PFSK-1 (cell line): Measurements from ENCODE around the gene DOCK1.

ENCODE experiments used
- FOXP2 ChIP-seq: optimal IDR thresholded peaks from 2 replicates; pipeline ENCODE3; 2011; ENCODE audit warnings: borderline replicate concordance, control low read depth, inconsistent platforms; ENCODE audit not compliant: insufficient read depth; ENCODE audit errors: extremely low read length, extremely low read depth
- POLR2AphosphoS5 ChIP-seq: IDR thresholded peaks from 2 replicates; pipeline ENCODE4 v1.6.1; 2012; ENCODE audit warnings: low read depth, mild to moderate bottlenecking, control low read depth, low read length, moderate library complexity
- SIN3A ChIP-seq: IDR thresholded peaks from 2 replicates; pipeline ENCODE4 v1.6.1; 2012; ENCODE audit warnings: mild to moderate bottlenecking, low read length, moderate library complexity, borderline replicate concordance; ENCODE audit not compliant: insufficient read depth
- TAF1 ChIP-seq: IDR thresholded peaks from 2 replicates; pipeline ENCODE4 v1.6.1; 2012; ENCODE audit warnings: low read length, control low read depth, borderline replicate concordance; ENCODE audit not compliant: insufficient read depth
- TF ChIP-seq, protein P1 (sequence below), 2 experiments: IDR thresholded peaks; 2 replicates each; pipeline versions ENCODE4 v1.6.1 to v1.8.0; 2011 to 2012; ENCODE audit warnings: low read depth in 2 of 2, low read length in 2 of 2, control low read depth in 1 of 2, inconsistent platforms in 1 of 2, mild to moderate bottlenecking in 1 of 2, moderate library complexity in 1 of 2; ENCODE audit not compliant: insufficient read depth in 1 of 2

Gene DOCK1

DNA sequence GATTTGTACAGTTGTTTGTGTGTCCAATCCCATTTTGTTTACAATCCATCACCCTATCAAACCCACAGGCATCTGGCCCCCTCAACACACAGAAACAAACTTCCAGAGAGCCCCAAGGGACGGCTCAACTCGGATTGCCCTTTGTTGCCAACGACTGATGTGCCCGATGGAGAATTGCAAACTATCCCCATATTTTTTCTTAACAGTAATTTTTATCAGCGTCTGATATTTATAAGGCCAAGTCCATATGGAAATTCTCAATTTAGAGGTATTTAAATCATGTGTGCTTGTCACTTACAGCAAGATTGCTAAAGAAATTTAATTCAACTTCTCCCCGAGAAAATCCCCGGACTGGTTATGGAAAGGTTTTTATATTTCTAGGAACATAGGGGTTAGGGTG is 530.0 kb downstream of the DOCK1 start:
- TF ChIP-seq, protein P1, sequence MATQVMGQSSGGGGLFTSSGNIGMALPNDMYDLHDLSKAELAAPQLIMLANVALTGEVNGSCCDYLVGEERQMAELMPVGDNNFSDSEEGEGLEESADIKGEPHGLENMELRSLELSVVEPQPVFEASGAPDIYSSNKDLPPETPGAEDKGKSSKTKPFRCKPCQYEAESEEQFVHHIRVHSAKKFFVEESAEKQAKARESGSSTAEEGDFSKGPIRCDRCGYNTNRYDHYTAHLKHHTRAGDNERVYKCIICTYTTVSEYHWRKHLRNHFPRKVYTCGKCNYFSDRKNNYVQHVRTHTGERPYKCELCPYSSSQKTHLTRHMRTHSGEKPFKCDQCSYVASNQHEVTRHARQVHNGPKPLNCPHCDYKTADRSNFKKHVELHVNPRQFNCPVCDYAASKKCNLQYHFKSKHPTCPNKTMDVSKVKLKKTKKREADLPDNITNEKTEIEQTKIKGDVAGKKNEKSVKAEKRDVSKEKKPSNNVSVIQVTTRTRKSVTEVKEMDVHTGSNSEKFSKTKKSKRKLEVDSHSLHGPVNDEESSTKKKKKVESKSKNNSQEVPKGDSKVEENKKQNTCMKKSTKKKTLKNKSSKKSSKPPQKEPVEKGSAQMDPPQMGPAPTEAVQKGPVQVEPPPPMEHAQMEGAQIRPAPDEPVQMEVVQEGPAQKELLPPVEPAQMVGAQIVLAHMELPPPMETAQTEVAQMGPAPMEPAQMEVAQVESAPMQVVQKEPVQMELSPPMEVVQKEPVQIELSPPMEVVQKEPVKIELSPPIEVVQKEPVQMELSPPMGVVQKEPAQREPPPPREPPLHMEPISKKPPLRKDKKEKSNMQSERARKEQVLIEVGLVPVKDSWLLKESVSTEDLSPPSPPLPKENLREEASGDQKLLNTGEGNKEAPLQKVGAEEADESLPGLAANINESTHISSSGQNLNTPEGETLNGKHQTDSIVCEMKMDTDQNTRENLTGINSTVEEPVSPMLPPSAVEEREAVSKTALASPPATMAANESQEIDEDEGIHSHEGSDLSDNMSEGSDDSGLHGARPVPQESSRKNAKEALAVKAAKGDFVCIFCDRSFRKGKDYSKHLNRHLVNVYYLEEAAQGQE (IDR thresholded peaks at IDR 0.05; ENCODE audit: insufficient read depth in 1 of 2, low read depth in 2 of 2, low read length in 2 of 2), result no peak
- no peak for TF ChIP-seq FOXP2
- TF ChIP-seq SIN3A, result no peak
- no peak for TF ChIP-seq TAF1

DNA sequence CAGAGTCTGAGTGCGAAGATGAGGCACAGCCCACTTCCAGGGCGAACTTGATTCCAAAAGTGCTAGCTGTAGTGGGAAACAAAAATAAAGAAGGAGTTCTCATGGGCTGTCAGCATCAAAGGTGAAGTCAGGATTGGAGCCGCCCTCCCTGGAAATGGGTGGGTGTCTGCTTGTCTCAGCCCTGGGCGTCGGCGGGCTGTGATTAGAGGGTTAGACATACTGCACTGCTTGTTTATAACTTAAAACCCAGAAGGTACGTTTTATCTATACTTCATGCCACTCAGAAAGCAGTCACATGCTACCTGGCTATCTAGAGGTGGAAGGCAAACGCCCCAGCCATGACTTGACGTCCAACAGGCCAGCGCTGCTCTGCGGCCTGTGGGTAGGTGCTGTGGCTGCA is 535.1 kb downstream of the DOCK1 start:
- TF ChIP-seq POLR2AphosphoS5 (no peak), TAF1 (no peak), FOXP2 (no peak), SIN3A (no peak)
- TF ChIP-seq, protein P1 (IDR thresholded peaks at IDR 0.05; ENCODE audit: insufficient read depth in 1 of 2, low read depth in 2 of 2, low read length in 2 of 2), result no peak

- TF ChIP-seq, protein P1 (IDR thresholded peaks at IDR 0.05; ENCODE audit: insufficient read depth in 1 of 2, low read depth in 2 of 2, low read length in 2 of 2), result no peak
- TF ChIP-seq FOXP2, result no peak
- TF ChIP-seq TAF1, result no peak
- no peak for TF ChIP-seq POLR2AphosphoS5
- no peak for TF ChIP-seq SIN3A
Measured at GRCh38 chr10:127441350-127442219, 536.4 kb downstream of the DOCK1 start.

DNA sequence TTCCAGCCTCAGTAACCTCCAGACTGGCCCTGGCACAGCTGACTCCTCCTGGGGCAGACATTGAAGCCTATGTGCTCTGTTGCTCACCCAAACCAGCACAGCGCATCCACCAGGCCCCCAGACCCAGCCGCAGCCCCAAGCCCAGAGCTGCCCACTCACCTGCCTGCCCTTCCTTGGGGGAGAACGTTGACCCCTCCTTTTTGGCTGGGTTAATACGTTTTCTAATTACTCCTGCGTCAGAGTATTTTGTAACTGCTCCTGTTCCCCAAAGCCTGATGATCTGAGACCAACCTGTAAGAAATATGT is 536.9 kb downstream of the DOCK1 start:
- TF ChIP-seq POLR2AphosphoS5, result no peak
- no peak for TF ChIP-seq SIN3A
- no peak for TF ChIP-seq TAF1
- TF ChIP-seq, protein P1 (IDR thresholded peaks at IDR 0.05; ENCODE audit: insufficient read depth in 1 of 2, low read depth in 2 of 2, low read length in 2 of 2), result no peak
- no peak for TF ChIP-seq FOXP2

- TF ChIP-seq TAF1, result no peak
- no peak for TF ChIP-seq POLR2AphosphoS5
- no peak for TF ChIP-seq FOXP2
- TF ChIP-seq, protein P1 (IDR thresholded peaks at IDR 0.05; ENCODE audit: insufficient read depth in 1 of 2, low read depth in 2 of 2, low read length in 2 of 2), result no peak
- no peak for TF ChIP-seq SIN3A
Measured at GRCh38 chr10:127444155-127444554, 538.9 kb downstream of the DOCK1 start.
